GM18867 (cell line): Measurements from ENCODE around the gene NUP35.

Experiments used
- ATAC-seq: cut with Tn5 transposase; IDR thresholded peaks from one replicate; pipeline ENCODE4 v1.9.1; 2021; ENCODE audit warnings: mild to moderate bottlenecking, moderate library complexity; ENCODE audit not compliant: unreplicated experiment

NUP35 gene

DNA sequence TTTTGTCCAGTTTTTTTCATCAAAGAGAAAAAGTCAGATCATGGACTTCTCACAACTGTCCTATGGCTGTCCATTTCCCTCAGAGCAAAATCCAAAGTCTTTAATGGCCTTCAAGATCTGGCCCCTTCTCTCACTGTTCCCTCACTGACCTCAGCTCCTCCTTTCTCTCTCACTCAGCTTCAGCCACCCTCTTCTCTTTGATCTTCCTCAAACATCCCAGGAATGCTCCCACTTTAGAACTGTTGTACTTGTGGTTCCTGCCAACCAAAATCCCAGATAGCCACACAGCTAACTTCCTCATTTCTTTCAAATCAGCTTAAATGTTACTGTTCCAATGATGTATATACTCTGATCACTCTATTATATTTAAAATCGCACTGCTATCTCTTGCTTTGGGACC lies 82.9 kb downstream of the NUP35 start:
- no peak for ATAC-seq

DNA sequence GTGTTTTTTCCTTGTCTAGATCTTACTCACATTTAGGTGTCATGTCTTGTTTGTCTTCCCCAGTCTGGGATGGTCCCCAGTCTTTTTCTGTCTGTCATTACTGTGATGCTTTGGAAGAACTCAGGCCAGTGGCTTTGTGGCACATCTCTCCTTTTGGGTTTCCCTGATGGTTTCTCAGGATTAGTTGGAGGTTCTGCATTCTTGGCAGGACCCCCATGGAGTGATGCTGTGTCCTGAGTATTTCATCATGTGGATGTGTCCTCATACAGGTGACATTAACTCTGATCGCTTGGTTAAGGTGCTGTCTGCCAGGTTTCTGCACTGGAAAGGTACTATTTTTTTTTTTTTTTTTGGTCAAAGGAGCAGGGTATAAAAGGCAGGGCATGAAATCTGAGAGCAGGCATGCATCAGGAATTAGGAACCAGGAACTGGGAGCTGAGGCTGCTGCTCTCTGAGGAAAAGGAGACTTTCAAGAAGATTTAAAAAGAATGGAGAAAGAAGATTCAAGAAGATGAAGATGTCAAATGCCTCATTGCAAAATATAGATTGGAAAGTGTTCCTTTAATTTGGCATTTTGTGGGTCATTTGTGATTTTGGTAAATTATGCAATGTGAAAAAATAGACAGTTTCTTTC lies 85.3 kb downstream of the NUP35 start:
- no peak for ATAC-seq
